Activated CD4-positive, alpha-beta T cell treated with anti-CD3 and anti-CD28 coated beads for 1 hour (primary cell): ENCODE results near the gene ST7.

Source experiments
- DNase-seq: peaks from one replicate; pipeline ENCODE4 v3.0.0-alpha.2; 2020

ST7 gene

DNA sequence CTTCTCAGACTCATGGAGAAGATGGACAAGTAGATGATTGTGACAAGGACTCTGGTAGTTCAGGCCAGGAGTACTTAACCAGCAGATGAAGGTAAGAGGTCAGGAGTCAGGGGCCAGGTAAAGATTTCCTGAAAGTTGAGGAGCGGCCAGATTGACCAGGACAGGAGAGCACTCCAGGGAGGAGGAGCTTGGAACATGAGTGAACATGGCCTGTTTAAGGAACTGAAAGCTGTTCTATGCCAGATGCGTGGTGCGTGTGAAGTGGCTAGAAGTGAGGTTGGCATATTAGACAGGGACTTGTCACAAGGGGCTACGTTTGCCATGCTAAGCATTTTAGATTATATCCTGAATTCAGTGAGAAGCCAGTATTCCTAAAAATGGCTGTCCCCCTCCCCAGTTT lies 212.4 kb downstream of the ST7 start:
- no peak for DNase-seq

DNA sequence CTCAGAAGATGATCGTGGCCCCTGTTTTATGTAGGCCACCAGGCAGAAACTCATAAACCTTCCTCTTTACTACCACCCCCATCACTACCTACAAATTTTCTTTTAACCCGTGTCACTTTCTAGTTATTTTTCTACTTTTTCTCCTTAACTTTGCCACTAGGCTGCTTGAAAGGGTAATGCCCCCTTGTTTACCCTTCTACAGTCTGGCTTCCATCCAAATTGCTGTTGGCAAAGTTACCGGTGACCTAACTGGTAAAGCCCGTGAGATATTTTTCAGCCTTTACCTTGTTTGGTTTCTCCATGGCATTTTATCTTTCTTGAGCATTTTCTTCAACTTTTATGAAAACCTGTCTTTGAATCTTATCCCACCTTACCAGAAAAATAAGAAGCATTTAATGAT lies 216.6 kb downstream of the ST7 start:
- DNase-seq, result no peak

DNA sequence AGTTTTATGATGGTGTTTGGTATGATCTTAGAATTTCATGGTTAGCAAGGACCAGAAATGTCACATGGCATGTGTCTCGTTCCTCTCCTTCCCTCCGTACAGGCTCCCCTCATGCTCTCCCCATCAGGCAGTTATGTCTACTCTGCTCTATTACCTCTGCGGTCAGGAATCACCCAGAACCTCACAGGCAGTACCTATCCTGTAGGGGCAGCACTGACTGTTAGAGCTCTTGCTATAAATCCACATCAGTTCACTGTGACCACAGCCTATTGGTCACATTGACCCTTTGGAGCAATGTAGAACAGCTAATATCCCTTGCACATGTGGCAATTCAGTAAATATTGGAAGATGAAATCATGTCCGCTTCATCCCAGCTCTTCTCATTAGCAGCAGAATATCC lies 217.8 kb downstream of the ST7 start:
- DNase-seq, result no peak

DNA sequence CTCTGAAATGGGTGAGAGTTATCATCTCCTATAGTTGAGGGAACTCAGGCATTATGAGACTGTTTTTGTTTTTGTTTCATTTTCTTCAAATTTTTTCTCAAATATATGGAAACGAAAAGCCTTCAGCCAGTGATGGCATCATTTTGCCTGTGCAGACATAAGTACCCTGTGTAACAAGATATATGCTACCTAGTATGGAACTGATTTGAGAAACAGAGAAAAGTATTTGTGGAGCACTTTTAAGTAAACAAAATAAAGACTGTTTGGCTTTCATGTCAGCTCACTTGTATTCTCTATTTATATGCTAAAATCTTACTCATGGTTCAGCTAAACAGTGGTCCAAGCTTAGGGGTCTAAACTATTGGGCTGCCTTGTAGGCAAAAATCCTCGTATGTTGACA lies 219.0 kb downstream of the ST7 start:
- no peak for DNase-seq

DNA sequence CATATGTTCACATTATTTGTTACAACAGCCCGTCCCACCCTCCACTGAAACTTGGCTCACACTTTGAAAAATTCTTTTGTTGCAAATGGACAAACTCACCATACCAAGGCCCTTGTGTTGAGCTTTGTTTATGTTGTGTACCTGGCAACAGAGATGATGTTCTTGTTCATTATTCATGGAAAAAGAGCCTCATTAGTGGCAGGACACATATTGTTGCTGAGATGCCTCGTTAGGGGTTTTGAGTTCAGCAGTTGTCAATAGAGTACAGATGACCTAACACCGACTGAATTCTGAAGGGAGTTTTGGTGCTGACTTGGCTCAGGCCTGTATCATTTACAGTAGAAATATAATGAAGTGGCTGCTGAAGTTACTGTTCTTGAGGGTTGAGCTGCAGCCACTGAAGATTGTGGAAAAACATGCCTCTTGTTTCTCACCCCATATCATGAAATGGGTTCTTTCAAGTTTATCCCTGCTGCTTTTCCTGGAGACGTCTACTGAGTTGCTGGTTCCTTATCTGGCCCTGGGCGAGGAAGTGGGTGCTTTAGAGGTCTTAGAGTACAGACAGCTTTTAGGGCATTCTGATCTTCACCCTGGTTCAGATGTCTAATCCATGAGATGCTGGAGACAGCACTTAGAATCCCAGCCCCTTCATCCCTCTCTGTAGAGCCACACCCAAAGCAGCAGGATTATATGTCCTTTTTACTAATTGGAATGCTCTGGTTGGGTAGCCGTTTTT lies 219.9 kb downstream of the ST7 start:
- DNase-seq, result no peak

DNA sequence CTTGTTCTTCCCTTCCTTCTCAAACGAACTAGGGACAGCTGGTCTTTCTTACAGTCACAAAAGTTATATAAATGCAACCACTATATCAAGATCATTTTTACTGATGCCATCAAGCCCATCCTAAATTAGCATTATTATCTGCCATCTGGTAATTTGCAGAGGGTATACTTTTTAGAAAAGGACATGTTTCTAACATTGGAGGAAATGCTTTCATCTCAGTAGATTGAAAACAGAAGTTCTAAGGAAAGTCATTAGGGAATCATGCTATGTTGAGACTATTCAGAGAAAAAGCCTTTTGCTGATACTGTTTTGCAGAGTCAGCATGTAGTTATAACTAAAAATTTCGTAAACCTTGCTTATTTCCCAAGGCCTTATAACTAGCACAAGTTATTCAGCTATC lies 222.9 kb downstream of the ST7 start:
- no peak for DNase-seq

DNA sequence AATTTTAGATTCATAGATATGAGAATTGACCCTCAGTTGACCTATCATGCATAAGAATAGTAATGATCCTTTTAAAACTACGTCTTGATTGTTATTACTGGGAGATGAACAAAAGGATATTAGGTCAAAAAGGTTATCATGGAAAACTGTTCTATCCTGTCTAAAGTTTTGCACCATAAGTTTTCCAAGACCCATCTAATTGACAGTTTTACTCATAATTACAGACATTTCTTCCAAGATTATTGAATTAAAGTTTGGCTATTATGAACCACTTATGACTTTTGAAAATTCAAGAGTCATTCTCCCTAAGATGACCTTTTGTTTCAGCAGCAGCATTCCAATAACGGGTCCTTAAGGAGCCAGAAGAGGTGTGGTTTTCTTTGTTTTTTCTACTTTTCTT lies 225.3 kb downstream of the ST7 start:
- no peak for DNase-seq

DNA sequence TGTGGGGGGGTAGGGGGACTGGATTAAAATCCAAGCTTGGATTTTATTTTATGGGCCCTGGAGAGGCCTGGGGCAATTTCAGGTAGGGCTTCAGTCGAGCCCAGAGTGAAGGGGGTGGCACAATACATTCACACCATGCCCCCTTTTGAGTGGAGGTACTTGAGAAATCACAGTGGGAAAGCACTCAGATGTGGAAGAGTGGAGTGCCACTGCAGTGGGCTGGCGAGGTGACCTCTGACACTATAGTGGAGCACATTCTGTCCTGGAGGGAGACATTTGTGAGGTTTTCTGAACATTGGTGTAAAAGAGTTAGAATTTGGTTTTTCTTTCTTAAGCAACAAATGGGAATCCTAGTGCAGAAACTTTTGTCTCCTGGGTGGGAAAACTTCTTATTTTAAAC lies 226.4 kb downstream of the ST7 start:
- DNase-seq, result no peak

DNA sequence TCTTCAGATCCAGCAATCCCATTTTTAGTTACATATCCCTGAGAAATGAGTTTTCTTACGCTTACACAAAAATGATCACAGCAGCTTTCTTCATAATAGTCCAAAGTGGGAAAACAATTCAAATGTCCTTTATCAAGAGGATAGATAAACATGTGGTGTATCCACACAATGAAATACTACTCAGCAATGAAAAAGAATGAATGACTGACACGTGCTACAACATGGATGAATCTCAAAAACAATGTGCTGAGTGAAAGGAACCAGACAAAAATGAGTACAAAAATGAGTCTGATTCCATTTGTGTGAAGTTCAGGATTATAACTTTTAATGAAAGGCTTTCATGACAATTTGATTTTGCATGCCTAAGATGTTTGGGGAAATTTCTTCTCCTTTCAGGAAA lies 230.4 kb downstream of the ST7 start:
- no peak for DNase-seq

DNA sequence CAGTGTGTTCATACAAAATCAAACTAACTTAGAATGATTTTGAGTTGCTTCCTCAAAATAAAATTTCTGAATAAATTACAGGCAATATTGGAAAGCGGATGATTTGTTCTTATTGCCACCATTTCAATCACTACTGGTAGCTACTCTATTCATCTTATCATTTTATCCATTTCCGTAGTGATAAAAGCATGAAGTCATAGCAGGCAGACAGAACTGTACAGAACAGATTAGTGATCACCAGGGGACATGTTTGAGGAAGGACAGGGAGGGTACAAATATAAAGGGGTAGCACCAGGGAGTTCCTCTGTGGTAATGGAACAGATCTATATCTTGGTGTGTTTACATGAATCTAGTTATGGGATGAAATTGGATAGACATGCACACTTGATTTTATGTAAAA lies 231.1 kb downstream of the ST7 start:
- no peak for DNase-seq

DNA sequence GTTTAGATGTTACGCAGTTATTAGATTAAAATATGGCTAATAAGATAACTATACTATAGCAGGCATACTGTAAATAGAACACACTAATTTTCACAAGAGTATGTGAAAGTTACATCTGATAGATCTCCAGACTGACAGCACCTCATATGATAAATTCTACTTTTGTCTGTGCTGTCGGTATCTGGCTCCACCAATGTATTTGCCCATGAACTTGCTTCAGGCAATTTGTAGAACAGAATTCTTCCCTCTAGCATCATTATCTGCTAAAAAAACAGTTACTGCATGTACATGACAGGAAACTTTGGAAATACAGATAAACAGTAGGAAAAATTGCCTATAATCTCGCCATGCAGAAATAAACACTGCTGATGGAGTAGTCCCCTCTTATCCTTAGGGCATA lies 231.8 kb downstream of the ST7 start:
- no peak for DNase-seq

DNA sequence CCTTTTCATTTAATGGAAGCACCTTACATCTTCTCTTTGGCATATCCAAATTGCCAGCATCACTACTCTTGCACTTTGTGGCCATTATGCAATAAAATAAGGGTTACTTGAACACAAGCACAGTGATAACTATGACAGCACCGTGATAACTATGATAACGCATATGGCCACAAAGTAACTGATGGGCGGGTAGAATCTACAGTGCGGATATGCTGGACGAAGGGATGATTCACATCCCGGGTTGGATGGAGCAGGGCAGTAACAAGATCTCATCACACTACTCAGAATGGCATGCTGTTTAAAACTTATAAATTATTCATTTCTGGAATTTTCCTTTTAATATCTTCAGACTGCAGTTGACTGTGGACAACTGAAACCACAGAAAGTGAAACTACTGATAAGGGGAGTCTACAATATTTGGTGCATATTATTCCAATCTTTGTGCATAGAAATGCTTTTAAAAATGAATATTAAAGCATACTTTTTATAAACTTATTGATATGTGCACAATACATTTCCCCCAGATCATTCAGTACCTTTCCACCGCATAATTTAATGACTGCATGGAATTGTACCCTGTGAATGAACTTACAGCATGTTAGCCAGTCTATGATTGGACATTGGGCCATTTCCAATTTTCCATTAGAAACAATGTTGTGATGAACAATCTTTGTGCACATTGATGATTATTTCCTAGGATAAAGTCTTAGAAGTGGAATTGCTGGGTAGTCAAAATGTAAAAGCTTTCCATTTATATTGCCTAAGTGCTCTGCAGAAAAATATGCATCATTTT lies 233.1 kb downstream of the ST7 start:
- DNase-seq, result no peak

DNA sequence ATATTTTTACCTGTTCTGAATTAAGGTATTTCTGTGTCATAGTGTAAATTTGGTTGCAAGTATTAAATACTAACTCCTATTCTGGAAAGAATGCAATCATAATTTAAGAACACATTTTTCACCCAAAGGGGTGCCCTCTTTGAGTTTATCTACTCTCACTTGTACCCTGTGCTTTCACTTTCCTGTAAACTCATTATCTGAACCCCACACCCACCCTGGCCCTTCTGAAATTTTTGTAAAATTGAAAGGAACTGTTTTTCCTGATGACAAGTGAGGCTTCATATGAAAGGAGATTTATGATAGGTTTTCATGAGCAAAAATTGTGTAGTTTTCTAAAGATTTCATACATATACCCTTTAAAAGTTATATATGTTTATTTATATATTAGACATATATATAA lies 235.1 kb downstream of the ST7 start:
- no peak for DNase-seq

DNA sequence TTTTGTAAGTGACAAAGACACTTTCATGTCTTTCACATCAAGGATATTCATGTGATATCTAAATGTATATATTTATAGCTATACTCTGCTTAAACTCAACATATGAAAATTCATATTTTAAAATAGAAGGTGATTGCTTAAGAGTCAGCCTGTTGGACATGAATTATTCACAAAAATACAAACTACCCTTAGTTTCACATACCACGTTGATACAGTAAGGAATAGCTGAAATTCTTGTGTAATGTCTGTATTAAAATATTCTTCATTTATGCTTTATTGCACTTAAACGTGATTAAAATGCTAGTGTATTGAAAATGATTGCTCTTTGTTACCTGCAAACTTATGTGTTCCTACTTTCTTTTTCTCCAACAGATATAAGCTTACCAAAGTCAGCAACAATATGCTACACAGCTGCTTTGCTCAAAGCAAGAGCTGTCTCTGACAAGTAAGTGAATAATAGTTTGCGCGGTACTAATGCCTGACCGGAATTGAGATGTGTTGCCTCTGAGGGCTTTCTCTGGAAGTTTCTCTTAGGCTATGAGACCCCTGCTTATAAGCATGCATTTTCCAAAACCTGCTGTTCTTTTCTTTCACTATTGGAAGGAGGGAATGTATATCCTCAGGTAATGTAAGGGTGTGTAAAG lies 235.8 kb downstream of the ST7 start:
- no peak for DNase-seq

DNA sequence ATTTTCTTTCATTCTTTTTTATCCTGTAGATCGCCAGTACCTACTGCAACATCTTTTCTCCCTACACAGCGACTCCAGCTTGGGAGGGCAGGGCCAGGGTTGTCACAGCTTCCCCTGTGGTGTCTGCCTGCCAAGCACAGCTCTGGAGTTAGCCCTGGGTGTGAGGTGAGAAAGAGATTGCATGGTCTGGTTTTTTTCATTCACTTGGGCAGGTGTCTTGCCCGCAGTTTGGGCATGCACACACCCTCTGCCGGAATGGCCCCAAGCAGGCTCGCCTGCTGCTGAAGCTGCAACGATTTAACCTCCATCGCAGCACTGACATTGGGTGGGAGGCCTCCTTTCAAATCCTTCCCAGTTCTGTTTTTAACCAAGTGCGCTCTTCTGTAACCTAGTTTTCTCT lies 236.8 kb downstream of the ST7 start:
- no peak for DNase-seq

DNA sequence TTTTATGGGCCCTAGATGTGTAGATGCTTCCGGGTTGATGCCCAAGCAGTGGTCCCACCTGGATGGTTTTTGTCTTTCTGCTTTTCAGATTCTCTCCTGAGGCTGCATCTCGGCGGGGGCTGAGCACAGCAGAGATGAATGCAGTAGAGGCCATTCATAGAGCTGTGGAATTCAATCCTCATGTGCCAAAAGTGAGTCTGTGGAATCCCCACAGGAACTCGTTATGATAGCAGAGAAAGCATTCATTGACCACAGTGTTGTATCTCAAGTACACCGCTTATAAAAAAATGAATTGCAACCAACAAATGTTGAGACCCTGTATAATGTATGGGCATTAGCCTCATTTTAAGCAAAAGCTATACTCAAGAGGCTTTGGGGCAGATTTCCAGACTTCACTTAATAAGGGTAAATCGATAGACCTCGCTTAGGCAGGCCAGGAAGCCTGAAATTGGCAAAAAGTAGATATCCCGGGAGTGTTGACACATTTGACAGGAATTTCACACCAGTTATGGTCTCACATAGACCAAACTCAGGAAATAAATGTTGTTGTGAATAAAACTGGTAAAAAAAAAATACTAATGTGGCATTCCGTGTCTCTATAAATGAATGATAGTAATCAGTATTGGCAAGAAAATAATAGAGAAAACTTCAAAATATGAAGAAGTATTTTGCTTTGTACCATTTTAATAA lies 237.6 kb downstream of the ST7 start:
- no peak for DNase-seq

DNA sequence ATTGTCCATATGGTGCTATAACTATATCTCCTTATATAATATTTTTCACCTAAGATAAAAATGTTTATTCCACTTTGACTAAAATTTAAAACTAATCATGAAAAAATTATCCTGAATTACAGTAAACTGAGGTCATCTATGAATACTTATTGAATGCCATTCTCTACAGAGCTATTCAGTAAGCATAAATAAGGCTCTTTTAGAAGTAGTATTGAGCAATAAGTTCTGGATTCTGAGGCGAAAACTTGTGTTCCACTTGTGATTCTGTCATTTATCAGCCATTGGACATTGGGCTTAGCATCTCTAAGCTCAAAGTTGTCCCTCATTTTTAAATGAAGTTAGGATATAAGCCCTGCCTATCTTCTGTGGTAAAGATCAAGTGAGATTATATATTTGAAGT lies 238.8 kb downstream of the ST7 start:
- no peak for DNase-seq

DNA sequence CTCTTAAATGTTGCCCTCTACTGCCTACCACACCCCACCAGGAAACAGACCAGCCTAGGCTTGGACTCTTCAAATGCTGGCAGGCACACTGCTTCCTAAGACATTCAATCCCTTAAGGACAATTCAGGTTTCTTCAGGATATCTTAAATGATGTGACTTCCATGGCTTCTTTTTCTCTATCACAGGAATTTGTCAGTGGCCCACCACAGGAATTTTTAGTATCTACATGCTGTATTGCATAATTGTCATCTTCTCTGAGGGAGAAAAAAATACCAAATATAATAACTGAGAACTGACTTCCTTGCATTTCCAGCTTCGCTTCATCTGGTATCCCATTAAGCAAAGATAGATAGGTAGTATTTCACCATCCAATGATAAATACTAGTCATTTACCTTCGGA lies 240.3 kb downstream of the ST7 start:
- no peak for DNase-seq

DNA sequence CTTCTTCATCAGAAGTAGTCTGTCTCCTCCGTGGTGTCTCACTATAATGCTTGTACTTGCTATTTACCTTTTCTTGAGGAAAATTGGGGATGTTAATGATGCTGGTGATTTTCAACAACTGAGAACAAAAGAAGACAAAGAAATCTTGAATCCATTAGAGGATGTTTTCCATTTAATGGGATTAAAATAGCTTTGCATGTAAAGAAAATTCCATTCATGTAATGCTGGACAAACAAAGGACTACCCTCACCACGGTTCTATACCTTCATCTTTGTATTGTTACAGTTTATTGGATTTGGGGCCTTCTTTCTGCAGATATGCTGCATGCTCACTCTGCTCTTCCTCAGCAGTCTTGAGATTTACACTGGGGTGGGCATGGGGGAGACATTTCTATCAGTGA lies 241.1 kb downstream of the ST7 start:
- no peak for DNase-seq

DNA sequence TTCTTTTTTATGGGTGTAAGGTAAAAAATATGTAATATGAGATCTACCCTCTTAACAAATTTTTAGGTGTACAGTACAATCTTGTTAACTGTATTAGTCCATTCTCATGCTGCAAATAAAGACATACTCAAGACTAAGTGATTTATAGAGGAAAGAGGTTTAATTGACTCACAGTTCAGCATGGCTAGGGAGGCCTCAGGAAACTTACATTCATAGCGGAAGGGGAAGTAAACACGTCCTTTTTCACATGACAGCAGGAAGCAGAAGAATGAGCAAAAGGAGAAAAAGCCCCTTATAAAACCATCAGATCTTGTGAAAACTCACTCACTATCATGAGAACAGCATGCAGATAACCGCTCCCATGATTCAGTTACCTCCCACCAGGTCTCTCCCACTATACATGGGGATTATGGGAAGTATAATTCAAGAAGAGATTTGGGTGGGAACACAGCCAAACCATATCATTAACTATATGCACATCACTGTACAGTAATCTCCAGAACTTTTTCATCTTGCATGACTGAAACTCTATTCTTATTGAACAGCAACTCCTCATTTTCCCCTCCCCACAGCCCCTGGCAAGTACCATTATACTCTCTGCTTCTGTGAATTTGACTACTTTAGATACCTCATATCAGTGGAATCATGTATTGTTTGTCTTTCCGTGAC lies 242.2 kb downstream of the ST7 start:
- DNase-seq, result no peak

DNA sequence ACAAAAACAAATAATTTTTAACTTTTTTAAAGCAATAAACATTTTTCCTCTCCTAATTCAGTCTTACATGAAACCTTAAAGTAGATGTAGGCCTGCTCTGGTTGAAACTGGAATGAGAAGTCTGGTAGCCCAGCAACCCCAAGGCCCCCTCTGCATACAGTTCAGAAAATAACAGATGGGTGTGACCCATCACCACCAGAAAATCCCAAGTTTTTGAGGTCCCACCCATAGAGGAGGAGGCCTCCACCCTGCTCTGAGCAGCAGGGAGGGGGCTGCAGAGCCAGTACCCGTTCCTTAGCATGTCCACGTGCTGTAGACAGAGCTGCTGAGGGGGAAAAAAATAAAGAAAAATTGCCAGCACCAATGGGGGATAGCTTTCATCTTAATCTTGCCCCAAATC lies 246.8 kb downstream of the ST7 start:
- DNase-seq, result no peak

DNA sequence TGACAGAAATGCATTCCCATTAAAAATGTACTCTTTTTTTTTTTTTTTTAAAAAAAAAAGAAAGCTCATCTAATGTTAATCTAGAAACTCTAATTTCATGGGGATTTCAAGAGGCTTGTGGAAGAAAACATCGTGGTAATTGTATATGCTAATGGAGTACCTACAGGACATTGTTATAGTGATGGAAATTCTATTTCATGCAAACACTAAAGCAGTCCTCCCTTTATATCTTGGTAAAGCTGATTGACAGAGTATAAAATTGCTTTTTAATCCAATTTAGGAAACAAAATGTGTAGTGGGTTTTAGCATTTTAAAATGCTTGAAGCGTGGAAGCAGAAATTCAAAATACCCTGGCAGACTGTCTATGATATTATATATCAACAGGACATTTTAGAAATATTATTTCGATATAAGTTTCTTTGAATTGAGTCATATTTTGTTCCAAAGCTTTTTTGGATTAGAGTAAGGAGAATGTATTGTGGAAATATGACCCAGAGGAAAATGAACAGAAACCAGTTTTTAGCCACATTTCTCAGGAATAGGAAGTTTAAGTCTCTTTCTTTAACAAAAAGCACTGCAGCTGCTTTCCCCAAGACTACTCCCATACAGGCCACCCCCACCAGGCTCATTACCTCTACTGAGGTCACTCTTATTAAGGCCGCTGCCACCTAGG lies 247.6 kb downstream of the ST7 start:
- DNase-seq, result no peak

DNA sequence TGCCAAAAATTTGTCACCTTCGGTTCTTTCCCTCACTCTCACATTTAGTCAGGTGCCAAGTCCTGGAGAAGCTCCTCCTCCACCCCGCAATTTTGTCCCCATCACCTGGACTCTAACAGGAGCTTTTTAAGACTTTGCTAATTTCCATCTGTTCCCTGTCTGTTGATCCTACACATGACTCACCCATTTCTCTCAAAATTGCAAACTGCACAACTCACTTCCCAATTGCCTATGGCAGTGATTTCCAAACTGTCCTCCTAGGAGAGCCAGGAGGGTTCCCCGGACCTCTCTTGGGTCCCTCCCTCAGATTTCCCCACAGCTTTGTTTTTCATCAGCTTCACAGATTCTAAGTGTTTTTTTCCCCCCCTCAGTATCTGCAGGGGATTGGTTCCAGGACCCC lies 249.2 kb downstream of the ST7 start:
- DNase-seq, result no peak
